Cardiac muscle cell (in vitro differentiated cells and primary cell): ENCODE results near the gene PGS1. TPM values are rescaled to one million over a fixed set of nuclear protein-coding genes. Genes with fewer than 3 reads are reported as not detected.

Experiments
- DNase-seq, 2 donors: peaks; one replicate each; pipeline versions ENCODE4 v3.0.0 to v3.0.0-alpha.2; 2010 to 2017; ENCODE audit warnings: low read depth in 1 of 2, low spot score in 1 of 2
- H3K27ac ChIP-seq: fragments of 200-600 bp; sonication (generic); 2 replicates; pipeline ENCODE4 v1.5.1; 2016
- H3K27me3 ChIP-seq: fragments of 200-600 bp; sonication (generic); 2 replicates; pipeline ENCODE4 v1.6.0; 2016; ENCODE audit warnings: control low read depth
- H3K36me3 ChIP-seq: fragments of 200-600 bp; sonication (generic); 2 replicates; pipeline ENCODE4 v1.5.1; 2016; ENCODE audit warnings: control low read depth
- H3K4me1 ChIP-seq: fragments of 200-600 bp; sonication (generic); 2 replicates; pipeline ENCODE4 v1.8.1; 2017; ENCODE audit warnings: low read depth, mild to moderate bottlenecking, mixed run types
- H3K4me3 ChIP-seq: fragments of 200-600 bp; sonication (generic); 2 replicates; pipeline ENCODE4 v1.5.1; 2016; ENCODE audit warnings: mild to moderate bottlenecking
- H3K9me3 ChIP-seq: fragments of 200-600 bp; sonication (generic); 2 replicates; pipeline ENCODE4 v1.5.1; 2017; ENCODE audit warnings: low read depth, mild to moderate bottlenecking, control low read depth
- polyA plus RNA-seq: library from polyadenylated mRNA; unstranded; fragments of >200 nt; fragmentation: Nextera tagmentation; extraction: Ambion mirVana; gene quantifications from 2 replicates; pipeline ENCODE4 v1.2.1, GENCODE V29; 2016
- total RNA-seq: library from RNA; depleted of rRNA; stranded (reverse); fragments of >200 nt; gene quantifications from 2 replicates; pipeline ENCODE4 v1.2.3, GENCODE V29; 2016
- TF ChIP-seq, protein P1 (sequence below): IDR thresholded peaks from 2 replicates; pipeline ENCODE4 v1.5.1; 2012; ENCODE audit warnings: low read depth, mild to moderate bottlenecking, low read length

Gene PGS1
- total and polyA plus RNA-seq, 2 experiments from 2014 or later = 46.7 to 64.7 TPM

DNA sequence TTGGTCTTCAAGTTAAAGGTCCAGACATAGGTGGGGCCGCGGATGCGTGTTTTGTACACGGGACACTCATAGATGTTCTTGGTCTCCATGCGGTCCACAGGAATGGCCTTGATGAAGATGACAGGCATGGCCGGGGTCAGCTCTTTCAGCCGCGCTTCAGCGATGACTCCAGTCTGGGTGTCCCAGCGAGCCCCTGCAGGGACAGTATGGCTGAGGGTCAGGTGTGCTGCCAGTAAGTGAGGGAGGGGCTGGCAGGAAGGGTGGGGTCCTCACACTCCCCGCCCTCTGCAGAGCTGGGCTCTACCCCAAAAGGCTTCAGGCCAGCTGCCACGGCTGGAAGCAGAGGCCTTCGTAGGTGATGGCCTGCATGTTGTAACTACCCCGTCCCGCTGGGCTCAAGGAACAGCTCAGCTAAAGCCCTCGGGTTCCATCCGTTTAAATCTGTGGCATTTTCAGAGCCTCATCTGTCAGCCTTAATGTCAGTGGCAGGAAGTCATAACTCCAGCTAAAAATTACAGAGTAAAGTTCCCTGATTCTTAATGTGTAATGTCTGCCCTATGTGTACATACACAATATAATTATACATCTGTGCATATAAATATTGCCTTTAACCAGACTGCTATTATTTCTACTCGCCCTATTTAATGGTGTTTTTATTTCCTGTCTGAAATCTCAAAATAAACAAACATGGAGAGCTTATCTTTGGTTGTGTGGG, 45.7 kb downstream of the PGS1 start:
- DNase-seq = no peak

DNA sequence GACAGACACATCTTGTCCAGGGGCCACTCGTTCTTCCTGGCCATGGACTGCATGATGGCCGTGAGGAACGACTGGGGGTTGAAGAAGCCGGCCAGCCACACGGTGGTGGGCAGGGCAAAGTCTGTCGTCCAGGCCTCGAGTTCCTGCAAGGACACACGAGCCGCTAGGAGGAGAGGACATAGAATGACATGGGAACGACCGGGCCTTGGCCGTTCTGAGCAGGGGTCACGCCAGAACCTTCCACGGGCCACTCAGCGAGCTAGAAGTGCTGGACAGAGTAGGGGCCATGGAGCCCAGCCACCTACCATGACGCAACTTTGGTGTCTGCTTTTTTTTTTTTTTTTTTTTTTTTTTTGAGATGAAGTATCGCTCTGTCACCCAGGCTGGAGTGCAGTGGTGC, 47.0 kb downstream of the PGS1 start:
- H3K9me3 ChIP-seq = no peaks in the 10 kb centered on the region
- peaks cover 15% of the 10 kb centered on the region for H3K4me1 ChIP-seq
- peaks cover 7% of the 10 kb centered on the region for H3K36me3 ChIP-seq
- H3K27me3 ChIP-seq = no peaks in the 10 kb centered on the region
- H3K27ac ChIP-seq = no peak overlapping the region
- H3K4me3 ChIP-seq = no peak overlapping the region
- TF ChIP-seq, protein P1, sequence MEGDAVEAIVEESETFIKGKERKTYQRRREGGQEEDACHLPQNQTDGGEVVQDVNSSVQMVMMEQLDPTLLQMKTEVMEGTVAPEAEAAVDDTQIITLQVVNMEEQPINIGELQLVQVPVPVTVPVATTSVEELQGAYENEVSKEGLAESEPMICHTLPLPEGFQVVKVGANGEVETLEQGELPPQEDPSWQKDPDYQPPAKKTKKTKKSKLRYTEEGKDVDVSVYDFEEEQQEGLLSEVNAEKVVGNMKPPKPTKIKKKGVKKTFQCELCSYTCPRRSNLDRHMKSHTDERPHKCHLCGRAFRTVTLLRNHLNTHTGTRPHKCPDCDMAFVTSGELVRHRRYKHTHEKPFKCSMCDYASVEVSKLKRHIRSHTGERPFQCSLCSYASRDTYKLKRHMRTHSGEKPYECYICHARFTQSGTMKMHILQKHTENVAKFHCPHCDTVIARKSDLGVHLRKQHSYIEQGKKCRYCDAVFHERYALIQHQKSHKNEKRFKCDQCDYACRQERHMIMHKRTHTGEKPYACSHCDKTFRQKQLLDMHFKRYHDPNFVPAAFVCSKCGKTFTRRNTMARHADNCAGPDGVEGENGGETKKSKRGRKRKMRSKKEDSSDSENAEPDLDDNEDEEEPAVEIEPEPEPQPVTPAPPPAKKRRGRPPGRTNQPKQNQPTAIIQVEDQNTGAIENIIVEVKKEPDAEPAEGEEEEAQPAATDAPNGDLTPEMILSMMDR = no peak
- no peak for DNase-seq

More for the DNA sequence above, 45.7 kb downstream of the PGS1 start:
- H3K36me3 ChIP-seq = peaks cover 9% of the 10 kb centered on the region
- H3K4me1 ChIP-seq = peaks cover 15% of the 10 kb centered on the region
- no peak overlapping the region for H3K27ac ChIP-seq
- no peaks in the 10 kb centered on the region for H3K9me3 ChIP-seq
- no peak overlapping the region for H3K4me3 ChIP-seq
- no peaks in the 10 kb centered on the region for H3K27me3 ChIP-seq
- TF ChIP-seq, protein P1 = no peak

DNA sequence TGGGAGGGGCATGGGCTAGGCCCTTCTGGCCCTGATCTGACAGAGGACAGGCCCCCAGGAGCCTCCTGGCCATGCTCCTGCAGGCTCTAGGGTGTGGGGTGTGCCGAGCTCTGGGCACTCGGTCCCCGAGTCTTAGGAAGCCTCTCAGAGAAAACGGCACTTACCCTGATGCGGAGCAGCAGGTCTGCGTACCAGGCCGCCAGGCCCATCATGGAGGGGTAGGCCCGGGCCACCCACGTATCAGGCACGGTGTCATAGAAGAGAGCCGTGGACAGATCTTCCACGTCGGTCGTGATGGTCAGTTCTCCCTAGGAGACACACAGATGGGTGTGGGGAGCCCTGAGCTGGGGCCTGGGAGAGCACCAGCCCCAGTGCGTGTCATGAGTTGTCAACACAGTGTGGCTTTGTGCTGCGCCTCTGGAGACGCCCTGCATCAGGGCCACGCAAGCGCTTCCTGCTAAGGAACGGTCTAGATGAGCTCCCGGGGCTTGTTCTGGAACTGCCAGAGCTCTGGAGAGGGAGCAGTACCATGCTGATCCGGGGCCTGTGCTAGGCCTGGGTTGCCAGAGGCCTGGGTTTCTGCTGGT, 47.9 kb downstream of the PGS1 start:
- no peak overlapping the region for H3K27ac ChIP-seq
- no peak for DNase-seq
- TF ChIP-seq, protein P1 = no peak
- H3K9me3 ChIP-seq = no peaks in the 10 kb centered on the region
- H3K4me1 ChIP-seq = peaks cover 5% of the 10 kb centered on the region
- H3K27me3 ChIP-seq = no peaks in the 10 kb centered on the region
- H3K4me3 ChIP-seq = no peak overlapping the region
- peaks cover 7% of the 10 kb centered on the region for H3K36me3 ChIP-seq

DNA sequence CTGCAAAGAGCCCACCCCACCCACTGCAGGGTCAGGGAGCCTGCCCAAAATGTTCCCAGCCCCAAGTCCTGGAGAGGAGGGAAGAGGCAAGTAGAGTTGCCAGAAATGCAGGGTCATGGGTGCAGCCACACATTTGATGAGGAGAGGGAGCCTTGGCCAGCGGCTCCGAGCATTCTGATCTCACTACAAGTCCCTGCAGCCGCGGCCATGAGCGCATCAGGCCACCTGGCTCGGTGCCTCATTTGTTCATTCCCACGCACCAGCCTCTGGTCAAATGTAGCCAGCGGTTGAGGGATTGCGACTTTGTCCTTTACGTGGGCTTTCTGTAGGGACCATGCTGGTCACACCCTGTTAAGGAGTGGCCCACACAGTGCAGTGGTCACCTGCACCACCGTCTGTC, 48.7 kb downstream of the PGS1 start:
- Histone ChIP-seq H3K36me3 (peaks cover 7% of the 10 kb centered on the region), H3K27me3 (no peaks in the 10 kb centered on the region), H3K9me3 (no peaks in the 10 kb centered on the region), H3K27ac (no peak overlapping the region), H3K4me1 (no peaks in the 10 kb centered on the region), H3K4me3 (no peak overlapping the region)
- TF ChIP-seq, protein P1 = no peak
- no peak for DNase-seq

DNA sequence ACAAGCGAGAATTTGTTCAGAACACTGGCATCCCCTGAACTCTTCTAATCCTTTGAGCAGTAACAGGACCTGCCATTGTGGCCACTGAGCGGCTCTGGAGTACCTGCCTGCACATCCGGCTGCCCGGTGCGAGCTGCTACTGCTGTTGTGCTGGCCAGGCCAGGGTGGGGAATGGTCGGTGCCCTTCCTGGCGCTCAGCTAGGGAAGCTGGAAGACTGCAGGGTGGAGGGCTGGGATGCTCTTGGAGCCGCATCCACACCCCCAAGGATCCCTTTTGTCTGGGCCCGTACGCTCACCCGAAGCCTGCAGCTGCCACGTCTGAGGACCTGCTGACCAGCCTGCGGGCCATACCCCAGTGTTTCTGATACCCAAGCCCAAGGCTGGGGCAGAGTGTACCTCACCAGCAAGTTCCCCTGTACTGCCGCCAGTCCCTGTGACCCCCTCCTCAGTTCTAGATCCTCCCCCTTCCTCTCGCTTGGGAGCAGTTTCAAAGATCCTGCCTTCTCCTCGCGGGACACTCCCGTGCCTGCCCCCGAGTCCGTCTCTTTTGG, 49.7 kb downstream of the PGS1 start:
- Histone ChIP-seq H3K4me1 (no peaks in the 10 kb centered on the region), H3K36me3 (peaks cover 7% of the 10 kb centered on the region), H3K9me3 (no peaks in the 10 kb centered on the region), H3K27me3 (no peaks in the 10 kb centered on the region), H3K27ac (no peak overlapping the region), H3K4me3 (no peak overlapping the region)
- DNase-seq = no peak
- TF ChIP-seq, protein P1 = no peak
